ENCODE results near the gene ZBTB8B.

DNA sequence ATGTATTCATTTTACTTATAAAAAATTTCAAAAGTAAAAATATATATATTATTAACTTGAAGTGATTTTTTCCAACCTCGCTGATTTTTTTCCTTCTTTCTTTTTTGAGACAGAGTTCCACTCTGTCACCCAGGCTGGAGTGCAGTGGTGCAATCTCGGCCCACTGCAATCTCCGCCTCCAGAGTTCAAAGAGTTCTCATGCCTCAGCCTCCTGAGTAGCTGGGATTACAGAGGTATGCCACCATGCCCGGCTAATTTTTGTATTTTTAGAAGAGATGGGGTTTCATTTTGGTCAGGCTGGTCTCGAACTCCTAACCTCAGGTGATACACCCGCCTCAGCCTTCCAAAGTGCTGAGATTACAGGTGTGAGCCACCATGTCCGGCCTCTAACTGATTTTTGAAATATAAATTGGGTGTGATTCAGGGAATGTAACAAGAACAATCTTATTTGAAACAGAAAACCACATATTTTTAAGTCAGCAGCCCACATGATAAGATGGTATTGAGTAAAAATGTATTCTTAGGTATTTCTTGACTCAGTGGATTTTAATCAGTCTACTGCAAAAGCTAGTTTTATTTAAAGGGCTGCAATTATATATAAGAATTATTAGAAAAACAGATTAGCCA, 30.0 kb downstream of the ZBTB8B start:
- TF ChIP-seq, protein P1, sequence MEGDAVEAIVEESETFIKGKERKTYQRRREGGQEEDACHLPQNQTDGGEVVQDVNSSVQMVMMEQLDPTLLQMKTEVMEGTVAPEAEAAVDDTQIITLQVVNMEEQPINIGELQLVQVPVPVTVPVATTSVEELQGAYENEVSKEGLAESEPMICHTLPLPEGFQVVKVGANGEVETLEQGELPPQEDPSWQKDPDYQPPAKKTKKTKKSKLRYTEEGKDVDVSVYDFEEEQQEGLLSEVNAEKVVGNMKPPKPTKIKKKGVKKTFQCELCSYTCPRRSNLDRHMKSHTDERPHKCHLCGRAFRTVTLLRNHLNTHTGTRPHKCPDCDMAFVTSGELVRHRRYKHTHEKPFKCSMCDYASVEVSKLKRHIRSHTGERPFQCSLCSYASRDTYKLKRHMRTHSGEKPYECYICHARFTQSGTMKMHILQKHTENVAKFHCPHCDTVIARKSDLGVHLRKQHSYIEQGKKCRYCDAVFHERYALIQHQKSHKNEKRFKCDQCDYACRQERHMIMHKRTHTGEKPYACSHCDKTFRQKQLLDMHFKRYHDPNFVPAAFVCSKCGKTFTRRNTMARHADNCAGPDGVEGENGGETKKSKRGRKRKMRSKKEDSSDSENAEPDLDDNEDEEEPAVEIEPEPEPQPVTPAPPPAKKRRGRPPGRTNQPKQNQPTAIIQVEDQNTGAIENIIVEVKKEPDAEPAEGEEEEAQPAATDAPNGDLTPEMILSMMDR (IDR thresholded peaks at IDR 0.05) = no peak
- no peak for TF ChIP-seq POLR2AphosphoS5 (IDR thresholded peaks at IDR 0.05)
- no peak for TF ChIP-seq POLR2A (IDR thresholded peaks at IDR 0.05; ENCODE audit: low read depth)
- TF ChIP-seq EP300 (IDR thresholded peaks at IDR 0.05) = no peak
